ENCODE data around the gene PRR18.

Gene PRR18

DNA sequence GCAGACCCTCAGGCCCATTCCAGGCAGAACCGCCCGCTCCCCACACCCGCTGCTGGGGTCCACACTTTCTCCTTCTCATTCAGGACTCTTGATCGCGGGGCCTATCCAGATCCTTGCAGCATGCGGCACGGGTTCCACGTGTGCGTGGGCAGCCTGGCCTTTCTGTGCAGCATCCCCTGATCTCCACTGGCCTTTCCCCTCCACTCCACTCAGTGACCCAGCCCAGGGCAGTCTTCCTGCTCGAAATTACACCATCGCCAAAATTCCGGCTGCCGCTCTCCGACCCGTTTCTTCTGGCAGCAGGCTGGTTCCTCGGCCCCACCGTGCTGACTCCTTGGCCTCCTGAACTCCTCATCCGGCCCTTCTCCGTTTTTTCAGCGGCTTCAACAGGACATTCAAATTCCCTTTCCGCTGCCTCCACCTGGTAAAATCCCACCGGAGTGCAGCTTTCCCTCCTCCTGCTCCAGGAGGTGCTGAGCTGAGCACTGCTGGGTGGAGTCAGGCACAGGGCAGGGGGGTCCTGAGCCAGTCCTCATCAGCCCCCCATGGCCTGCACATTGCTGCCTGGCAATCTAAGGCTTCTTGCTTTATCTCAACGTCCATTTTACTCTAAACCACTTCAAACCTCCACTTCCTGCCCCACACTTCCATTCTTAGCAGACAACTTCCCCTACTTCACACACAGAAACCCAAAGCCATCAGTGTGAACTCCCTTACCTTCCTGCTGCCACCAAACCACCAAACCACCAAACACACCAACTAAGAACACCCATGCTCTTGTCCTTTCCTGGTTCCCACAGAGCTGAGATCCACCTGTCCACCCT is 25.2 kb upstream of the PRR18 start:
- no peak for DNase-seq

GRCh38 chr6:166331503-166332415 is 23.6 kb upstream of the PRR18 start:
- DNase-seq: no peak

DNA sequence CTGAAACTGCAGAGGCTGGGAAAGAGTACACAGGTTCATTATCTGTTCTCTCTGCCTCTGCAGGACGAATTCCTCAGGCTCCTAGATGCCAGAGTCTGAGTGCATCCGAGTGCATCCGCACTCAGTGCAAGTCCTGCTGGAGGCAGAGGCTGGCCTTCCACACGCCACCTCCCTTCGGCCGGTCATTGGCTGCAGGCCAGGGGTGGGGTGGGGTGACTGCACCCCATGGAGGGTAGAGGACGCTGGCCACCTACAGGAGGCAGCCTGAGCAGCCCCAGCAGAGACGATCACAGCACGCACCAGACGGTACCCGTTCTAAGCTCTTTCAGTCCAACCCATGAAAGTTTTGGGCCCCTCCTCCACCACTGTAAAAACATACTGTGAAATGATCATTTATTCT is 22.4 kb upstream of the PRR18 start:
- no peak for DNase-seq

DNA sequence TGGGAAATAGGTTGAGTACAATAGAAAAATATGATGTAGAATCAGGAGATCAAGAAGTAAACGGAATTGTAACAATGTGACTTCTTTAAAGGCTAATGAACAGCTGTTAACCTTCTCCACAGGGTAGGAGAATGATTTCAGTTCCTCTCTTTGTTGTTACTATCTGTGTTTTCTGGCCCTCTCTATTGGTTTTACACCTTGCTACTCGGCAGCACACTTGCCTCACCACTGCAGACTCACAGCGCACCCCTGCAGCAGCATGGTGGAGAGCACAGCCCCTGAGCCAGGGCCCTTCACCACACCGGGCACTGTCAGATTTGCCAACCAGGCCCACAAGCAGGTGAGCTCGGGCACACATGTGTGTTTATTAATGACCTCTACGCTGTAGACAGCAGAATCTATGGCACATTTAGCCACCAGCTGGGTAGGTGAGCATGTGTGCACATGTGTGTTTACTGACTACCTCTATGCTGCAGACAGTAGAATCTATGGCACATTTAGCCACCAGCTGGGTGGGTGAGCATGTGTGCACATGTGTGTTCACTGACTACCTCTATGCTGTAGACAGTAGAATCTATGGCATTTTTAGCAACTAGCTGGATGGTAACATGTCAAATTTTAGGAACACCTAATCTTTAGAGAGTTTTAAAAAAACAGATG is 17.3 kb upstream of the PRR18 start:
- DNase-seq: no peak

- DNase-seq: no peak
These were observed 15.2 kb upstream of the PRR18 start for GRCh38 chr6:166323395-166323794.

DNA sequence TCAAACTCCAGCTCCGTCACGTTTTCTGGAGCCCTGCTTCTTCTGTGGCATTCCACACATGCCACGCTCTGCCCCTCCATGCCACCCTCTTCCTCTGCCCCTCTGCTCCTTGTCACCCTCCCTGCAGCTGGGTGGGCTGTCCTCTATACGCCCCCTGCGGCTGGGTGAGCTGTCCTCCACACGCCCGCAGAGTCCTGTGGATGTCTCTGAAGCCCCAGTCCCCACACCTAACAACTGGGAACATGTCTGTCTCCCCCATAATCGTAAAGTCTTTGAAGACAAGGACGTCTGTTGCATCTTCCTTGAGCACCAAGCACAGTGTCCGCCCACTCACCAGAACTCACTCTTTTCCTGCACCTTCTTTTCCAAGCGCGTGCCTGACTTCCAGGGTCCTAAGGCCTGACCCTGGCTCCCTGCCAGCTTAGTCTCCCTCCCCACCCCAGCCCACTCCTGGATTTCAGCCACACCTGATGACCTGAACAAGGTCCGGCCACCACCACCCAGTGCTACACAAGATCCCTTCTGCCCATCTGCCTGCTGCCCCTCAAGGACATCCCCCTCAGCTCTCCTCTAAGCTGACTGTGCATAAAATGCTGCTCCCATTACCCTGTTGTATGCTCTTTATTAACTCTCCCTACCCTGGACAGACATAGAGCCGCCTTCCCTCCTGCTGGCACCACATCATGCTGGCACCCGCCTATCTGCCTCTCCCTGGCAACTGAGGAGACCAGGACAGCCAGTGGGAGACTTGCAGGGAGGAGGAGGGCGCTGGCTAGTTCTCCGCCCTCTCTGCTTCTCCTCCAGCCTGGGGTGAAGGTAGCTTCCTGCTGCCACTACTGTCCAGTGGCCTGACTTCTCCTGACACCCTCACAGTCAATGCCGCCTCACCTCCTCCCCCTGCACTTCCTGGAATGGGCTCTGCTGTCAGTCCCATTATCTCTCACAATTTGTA is 10.7 kb upstream of the PRR18 start:
- no peak for DNase-seq

- no peak for DNase-seq
These were observed 10.0 kb upstream of the PRR18 start for GRCh38 chr6:166318227-166318626.

- DNase-seq: no peak
These were observed 9.3 kb upstream of the PRR18 start for GRCh38 chr6:166317261-166318212.

- no peak for DNase-seq
These were observed 7.2 kb upstream of the PRR18 start for GRCh38 chr6:166315436-166315835.

DNA sequence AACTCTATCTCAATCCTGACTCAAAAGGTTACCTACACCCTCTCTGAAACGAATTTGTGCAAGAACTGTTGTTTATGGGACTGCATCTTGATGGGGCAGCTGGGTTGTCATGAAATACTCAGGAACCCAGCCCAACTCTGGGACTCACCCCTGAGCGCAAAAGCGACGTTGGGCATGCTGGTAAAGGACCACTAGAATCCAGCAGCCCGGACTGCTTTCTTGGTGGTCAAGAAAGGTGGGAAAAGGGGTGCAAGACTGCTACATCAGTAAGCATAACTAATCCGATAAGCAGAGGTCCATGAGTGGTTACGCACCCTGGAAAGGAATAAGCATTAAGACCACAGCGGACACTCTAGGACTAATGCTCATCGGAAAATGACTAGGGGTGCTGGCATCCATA is 6.3 kb upstream of the PRR18 start:
- DNase-seq: no peak

GRCh38 chr6:166313255-166314070 is 5.3 kb upstream of the PRR18 start:
- DNase-seq: peak; percentile 25

GRCh38 chr6:166312832-166313231 is 4.6 kb upstream of the PRR18 start:
- no peak for DNase-seq

DNA sequence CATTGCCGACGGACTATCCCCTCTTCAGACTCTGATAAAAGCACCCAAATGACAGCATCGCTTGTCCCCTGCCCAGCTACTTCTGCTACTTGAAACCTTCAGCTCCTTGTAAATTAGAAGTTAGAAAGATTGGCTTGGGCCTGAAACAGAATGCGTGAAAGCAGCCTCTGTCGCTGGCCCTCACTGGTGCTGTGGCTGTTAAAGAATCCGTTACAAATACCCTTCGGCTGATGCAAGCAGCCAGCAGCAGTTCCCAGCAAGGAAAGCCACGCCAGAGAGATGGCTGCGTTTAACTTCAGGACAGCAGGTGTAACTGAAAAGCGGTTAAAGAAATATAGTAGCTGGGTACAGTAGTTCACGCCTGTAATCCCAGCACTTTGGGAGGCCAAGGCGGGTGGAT is 2.4 kb upstream of the PRR18 start:
- DNase-seq: no peak

DNA sequence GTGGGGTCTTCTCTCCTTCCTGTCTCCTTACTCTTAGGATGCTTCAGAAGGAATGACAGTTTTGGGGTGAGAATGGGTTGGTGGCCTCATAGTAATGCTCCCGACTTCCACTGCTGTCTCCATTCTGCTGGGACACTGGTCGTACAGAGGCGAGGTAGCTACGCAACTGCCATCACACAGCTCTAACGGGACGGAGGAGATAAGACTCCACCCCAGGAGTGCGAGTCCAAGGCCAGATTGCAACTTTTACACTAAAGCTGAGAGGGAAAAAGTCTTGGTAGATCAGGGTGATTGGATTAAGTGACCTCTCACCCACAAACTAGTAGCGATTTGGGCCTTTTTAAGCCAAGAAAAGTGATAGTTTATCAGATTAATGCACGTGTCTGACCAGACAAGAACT is 1.8 kb upstream of the PRR18 start:
- DNase-seq: no peak

DNA sequence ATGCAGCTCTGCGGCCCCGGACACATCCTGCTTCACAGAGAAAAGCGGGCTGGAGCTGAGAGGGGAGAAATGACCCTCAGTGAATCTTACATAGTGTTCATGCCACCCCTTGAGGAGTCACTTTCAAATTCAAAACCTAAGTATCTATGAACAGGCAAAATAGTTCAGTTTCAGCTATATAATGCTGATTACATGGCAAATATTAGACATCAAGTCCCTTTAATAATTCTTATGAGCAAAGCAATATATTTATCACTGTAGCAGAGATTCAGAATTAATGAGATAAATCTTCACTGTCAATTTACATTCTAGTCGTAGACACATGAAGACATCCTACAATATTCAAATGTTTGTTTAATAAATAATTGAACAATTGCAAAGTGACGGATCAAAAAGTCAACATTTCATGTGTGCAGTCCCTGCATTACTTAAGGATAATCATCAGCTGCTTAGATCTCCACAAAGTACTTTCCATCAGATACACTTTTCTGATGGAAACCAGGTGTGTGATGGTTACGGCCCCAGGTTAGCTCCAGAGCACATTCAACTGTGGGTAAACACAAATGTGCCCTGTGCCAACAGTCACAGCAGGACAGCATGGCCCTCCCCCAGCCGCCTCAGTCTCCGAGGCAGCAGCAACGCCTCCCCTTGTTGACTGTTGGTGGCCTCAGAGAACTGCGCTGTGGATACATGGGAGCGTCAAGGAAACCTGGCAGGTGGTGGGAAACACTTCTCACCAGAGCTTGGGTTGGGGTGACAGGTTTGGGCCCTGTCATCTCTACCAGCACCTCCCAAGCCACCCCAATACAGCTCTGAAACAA is 787 bp upstream of the PRR18 start:
- no peak for DNase-seq

GRCh38 chr6:166307082-166308032 is 835 bp downstream of the PRR18 start:
- DNase-seq: no peak

DNA sequence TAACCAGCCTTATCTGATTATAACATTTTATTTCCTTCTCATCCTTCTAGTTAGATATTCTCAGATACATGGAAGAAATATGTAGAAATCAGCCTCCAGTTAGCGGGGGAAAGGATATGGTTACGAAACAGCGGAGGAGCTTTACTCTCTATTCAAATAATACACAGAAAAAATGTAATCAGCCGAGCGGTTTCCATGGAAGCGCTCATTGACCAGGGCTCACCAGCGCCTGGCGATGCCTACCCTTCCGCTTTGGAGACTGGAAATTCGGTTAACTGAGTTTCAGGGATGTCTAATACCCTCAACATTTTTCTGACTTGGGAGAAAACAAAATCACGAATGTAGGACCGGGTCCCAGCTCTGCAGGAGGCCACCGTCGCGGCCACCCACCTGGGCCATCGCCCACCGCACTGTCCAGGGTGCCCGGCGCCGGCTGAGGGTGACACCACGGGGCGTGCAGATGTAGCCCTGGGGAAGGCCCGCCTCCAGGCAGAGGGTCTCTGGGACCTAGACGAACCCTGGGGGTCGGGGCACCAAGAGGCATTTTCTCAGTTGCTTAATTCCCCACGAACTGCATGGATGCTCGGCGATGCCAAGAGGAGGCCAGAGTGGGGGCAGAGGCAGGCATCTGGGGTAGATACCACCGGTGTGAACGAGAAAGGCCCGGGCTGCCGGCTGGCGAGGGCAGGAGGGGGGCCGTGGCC is 1.7 kb downstream of the PRR18 start:
- no peak for DNase-seq
